ENCODE measurements around the gene UBAC2. TPM values are rescaled to one million over a fixed set of nuclear protein-coding genes. Genes with fewer than 3 reads are reported as not detected.

UBAC2 gene
- total and polyA plus RNA-seq, 2 donors (not counting 3 experiments of a cell fraction or from before 2014, with no cell fraction given) = 45.7 to 54.4 TPM

DNA sequence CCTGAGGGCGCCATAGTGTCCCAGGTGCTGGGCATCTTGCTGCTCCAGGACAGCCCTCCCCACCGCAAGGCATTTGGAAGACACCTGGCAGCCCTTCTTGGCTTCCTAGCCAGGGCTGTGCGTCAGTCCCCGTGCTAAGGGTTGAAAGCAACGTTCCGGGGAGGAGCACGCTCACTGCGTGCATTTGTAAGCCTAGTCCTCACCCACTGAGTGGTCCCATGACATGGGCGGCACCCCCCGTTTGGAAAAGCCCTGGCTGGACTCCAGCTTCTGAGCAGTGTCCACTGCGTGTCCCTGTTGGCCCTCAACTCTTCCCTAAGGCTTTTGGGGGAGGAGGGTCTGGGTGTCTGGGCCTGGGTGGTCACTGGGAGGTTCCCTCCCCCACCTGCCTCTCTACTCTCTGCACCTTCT, 182.9 kb downstream of the UBAC2 start:
- H3K9me3 ChIP-seq (replicated peaks; ENCODE audit: control insufficient read depth, insufficient read depth, low read length) = no peaks in the 10 kb centered on the region
- no peak overlapping the region for H3K27ac ChIP-seq (ENCODE audit: insufficient read depth, low read depth, low read length)
- no peak overlapping the region for H3K9ac ChIP-seq (replicated peaks; ENCODE audit: extremely low read depth, insufficient read depth, low read length)
- H3K4me3 ChIP-seq (replicated peaks in 1 of 3; ENCODE audit: insufficient read depth in 1 of 3, low read depth in 1 of 3, low read length in 3 of 3) = no peak overlapping the region
- no peaks in the 10 kb centered on the region for H3K27me3 ChIP-seq (ENCODE audit: control insufficient read depth in 2 of 2, insufficient read depth in 2 of 2, low read length in 2 of 2)
- H2AFZ ChIP-seq (ENCODE audit: low read depth, low read length) = no peak overlapping the region
- H3K36me3 ChIP-seq (ENCODE audit: control insufficient read depth in 2 of 2, extremely low read depth in 1 of 2, insufficient read depth in 2 of 2, low read length in 2 of 2) = no peaks in the 10 kb centered on the region
- H3K4me1 ChIP-seq (ENCODE audit: control insufficient read depth, extremely low read depth, insufficient read depth, low read length) = no peaks in the 10 kb centered on the region
- no peaks in the 10 kb centered on the region for H4K20me1 ChIP-seq (replicated peaks; ENCODE audit: control insufficient read depth, extremely low read depth, insufficient read depth, low read length)
- ChIA-PET POLR2A (no interaction called here), CTCF (interaction anchor here (3.6 kb wide), 1 partner anchor 114 kb away, joined by 19 read pairs; no protein-coding TSS in a partner anchor)
- no peaks in the 10 kb centered on the region for H3K79me2 ChIP-seq (ENCODE audit: control insufficient read depth, insufficient read depth, low read length)
- no peak overlapping the region for H3K4me2 ChIP-seq (ENCODE audit: insufficient read depth, low read length)
- H3K9me1 ChIP-seq (replicated peaks; ENCODE audit: control insufficient read depth, extremely low read depth, insufficient read depth, low read length) = no peaks in the 10 kb centered on the region
- intact Hi-C loops (cut with micrococcal nuclease) (no loop called here), dilution Hi-C loops (cut with MboI; ENCODE audit: extremely low pct_ligation_motif_present, low sequenced_read_pairs) (no loop called here)
- DNase-seq (ENCODE audit: low read depth, low spot score) (no peak), FAIRE-seq (no peak)
- TF ChIP-seq GATA2 (IDR thresholded peaks at IDR 0.05; ENCODE audit: insufficient read depth, insufficient read length, low read depth, low read length) (no peak), MYC (IDR thresholded peaks at IDR 0.05; ENCODE audit: low read depth, low read length) (no peak), JUN (IDR thresholded peaks at IDR 0.05; ENCODE audit: borderline replicate concordance, insufficient read depth, insufficient read length, low read depth) (no peak), FOS (IDR thresholded peaks at IDR 0.05; ENCODE audit: borderline replicate concordance, insufficient read depth, low read length) (no peak), EZH2 (IDR thresholded peaks at IDR 0.05; ENCODE audit: borderline replicate concordance, low read depth, low read length, severe bottlenecking) (no peak), POLR2A (IDR thresholded peaks at IDR 0.05; ENCODE audit: low read depth, low read length) (no peak), POLR2AphosphoS5 (IDR thresholded peaks at IDR 0.05; ENCODE audit: insufficient read depth, low read depth, low read length) (no peak)
- TF ChIP-seq, protein P1, sequence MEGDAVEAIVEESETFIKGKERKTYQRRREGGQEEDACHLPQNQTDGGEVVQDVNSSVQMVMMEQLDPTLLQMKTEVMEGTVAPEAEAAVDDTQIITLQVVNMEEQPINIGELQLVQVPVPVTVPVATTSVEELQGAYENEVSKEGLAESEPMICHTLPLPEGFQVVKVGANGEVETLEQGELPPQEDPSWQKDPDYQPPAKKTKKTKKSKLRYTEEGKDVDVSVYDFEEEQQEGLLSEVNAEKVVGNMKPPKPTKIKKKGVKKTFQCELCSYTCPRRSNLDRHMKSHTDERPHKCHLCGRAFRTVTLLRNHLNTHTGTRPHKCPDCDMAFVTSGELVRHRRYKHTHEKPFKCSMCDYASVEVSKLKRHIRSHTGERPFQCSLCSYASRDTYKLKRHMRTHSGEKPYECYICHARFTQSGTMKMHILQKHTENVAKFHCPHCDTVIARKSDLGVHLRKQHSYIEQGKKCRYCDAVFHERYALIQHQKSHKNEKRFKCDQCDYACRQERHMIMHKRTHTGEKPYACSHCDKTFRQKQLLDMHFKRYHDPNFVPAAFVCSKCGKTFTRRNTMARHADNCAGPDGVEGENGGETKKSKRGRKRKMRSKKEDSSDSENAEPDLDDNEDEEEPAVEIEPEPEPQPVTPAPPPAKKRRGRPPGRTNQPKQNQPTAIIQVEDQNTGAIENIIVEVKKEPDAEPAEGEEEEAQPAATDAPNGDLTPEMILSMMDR (IDR thresholded peaks at IDR 0.05; ENCODE audit: extremely low read depth in 1 of 2, insufficient read depth in 1 of 2, low read depth in 1 of 2, low read length in 2 of 2) = no peak
- TF ChIP-seq, protein P2, sequence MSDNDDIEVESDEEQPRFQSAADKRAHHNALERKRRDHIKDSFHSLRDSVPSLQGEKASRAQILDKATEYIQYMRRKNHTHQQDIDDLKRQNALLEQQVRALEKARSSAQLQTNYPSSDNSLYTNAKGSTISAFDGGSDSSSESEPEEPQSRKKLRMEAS (IDR thresholded peaks at IDR 0.05; ENCODE audit: insufficient read depth, insufficient read length) = no peak
- no TSS peak for BruUV-seq (replicated peaks)
